ENCODE data around the gene ISX. TPM values are rescaled to one million over a fixed set of nuclear protein-coding genes. Genes with fewer than 3 reads are reported as not detected.

Gene ISX
- total RNA-seq (2013; cell fraction: nucleolus; rRNA removed) = 0.15 and 0.23 TPM in 2 replicates
- total RNA-seq (2014; rRNA removed) = 0.23 and 0.33 TPM in 2 replicates
- 0.22 and 0.28 TPM in 2 replicates for total RNA-seq (2014; rRNA removed; fragmentation: Illumina TruSeq; extraction: Trizol)
- 0.21 and 0.45 TPM in 2 replicates for total RNA-seq (2021)
- not detected for polyA plus RNA-seq (2011; ENCODE audit: low read depth)
- polyA plus RNA-seq (2011; rRNA removed) = 0.05 and 0.07 TPM in 2 replicates
- 0.08 and 0.12 TPM in 2 replicates for polyA plus RNA-seq (2011; cell fraction: cytosol; rRNA removed)
- 0.04 and 0.07 TPM in 2 replicates for polyA plus RNA-seq (2011; cell fraction: nucleus; rRNA removed)
- 0.04 and 0.12 TPM in 2 replicates for polyA plus RNA-seq (2012)
- 0.08 and 0.32 TPM in 2 replicates for polyA plus RNA-seq (2014; fragmentation: Illumina TruSeq; extraction: Trizol)
- polyA plus RNA-seq (2014; fragmentation: Nextera tagmentation; extraction: Ambion mirVana) = under 1 TPM; 0.11 to 0.27 TPM
- polyA plus RNA-seq (2014; rRNA removed) = 0.19 and 0.29 TPM in 2 replicates
- under 1 TPM; 0.28 to 0.66 TPM for polyA plus RNA-seq (2016; fragmentation: Nextera tagmentation; extraction: Ambion mirVana)
- polyA minus RNA-seq (2011; rRNA and poly(A)+ RNA removed) = 0.05 and 0.15 TPM in 2 replicates
- not detected in 2 replicates for polyA minus RNA-seq (2011; cell fraction: cytosol; rRNA and poly(A)+ RNA removed)
- not detected in 2 replicates for polyA minus RNA-seq (2011; cell fraction: nucleus; rRNA and poly(A)+ RNA removed)
- percentile 13 among the genes with signal in this experiment for Bru-seq, nascent RNA
- not detected for BruChase-seq, experiment 1, labeled RNA remaining after a 6-hour chase
- BruChase-seq, experiment 2, labeled RNA remaining after a 2-hour chase = percentile 7 among the genes with signal in this experiment
- long read RNA-seq, experiment 1 = 0 reads
- long read RNA-seq, experiment 2 = 0 reads

DNA sequence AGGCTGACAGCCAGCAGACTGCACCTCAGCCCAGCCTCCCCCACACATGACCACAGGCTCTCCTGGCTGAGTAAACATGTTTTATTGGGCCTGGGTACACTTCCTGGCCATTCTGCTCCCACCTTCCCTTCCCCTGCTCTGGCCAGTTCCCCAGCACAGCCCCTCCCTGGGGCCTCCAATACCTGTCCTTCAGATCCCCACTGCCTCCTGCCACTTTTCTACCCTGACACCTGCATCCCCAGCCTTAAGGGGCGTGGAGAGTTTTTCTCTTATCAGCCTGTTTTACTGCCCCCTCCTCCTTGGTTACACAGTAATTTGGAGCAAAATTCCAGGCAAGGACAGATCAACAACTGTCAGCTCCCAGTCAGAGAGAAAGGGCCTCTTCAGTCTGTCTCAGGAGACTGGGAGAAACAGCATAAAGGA, at the start of gene ISX:
Gene ISX (plus strand): TSS at position 363 of the 423 bp plus-strand sequence. CDS start 930 bp downstream, outside the sequence.
- Histone ChIP-seq H3K9ac (ENCODE audit: control insufficient read depth, insufficient read depth, low read length) (no peak within 1 kb of the TSS), H3K4me3 (no peak within 1 kb of the TSS), H3K79me2 (ENCODE audit: control insufficient read depth, insufficient read depth, low read length) (no peaks in the 10 kb centered on the region), H3K4me1 (ENCODE audit: control insufficient read depth, insufficient read depth, low read length) (peaks cover 24% of the 10 kb centered on the region), H3K27ac (ENCODE audit: control insufficient read depth, insufficient read depth) (no peak within 1 kb of the TSS), H3K27me3 (replicated peaks in 1 of 2; ENCODE audit: control insufficient read depth in 2 of 2, insufficient read depth in 2 of 2, low read length in 1 of 2) (no peaks in the 10 kb centered on the region), H3K4me2 (ENCODE audit: control insufficient read depth, insufficient read depth) (no peak within 1 kb of the TSS), H4K20me1 (ENCODE audit: control insufficient read depth, insufficient read depth) (no peaks in the 10 kb centered on the region), H3K9me3 (replicated peaks; ENCODE audit: control insufficient read depth, insufficient read depth, low read length) (peaks cover 2% of the 10 kb centered on the region; the same call in 2 of the 3 replicates), H3K36me3 (ENCODE audit: control insufficient read depth in 2 of 2, insufficient read depth in 2 of 2, low read length in 1 of 2) (no peaks in the 10 kb centered on the region), H2AFZ (ENCODE audit: control insufficient read depth, low read depth, low read length) (no peak within 1 kb of the TSS)
- in situ Hi-C loops (cut with MboI) = no loop called here
- 50% methylated on average over 1 of the region's 1 CpG for WGBS (ENCODE audit: insufficient coverage, insufficient replicate concordance, low lambda C conversion rate, missing lambda C conversion rate)
- intact Hi-C loops (cut with micrococcal nuclease; ENCODE audit: unreplicated experiment) = no loop called here
- CTCF ChIA-PET = no interaction called here
- BruUV-seq (replicated peaks) = no TSS peak
- SMC1A ChIA-PET (ENCODE audit: uncharacterized antibody, unreplicated experiment) = interaction anchor here (0.9 kb wide), 1 partner anchor 61 kb away, joined by 3 read pairs; no protein-coding TSS in a partner anchor
- POLR2A ChIA-PET = interaction anchor here (1.0 kb wide), 1 partner anchor 24 kb away, joined by 3 read pairs; no protein-coding TSS in a partner anchor
- no peak for ATAC-seq
- no peak for FAIRE-seq
- no peak for DNase-seq (ENCODE audit: low read depth, low spot score)
- RAD21 ChIA-PET (ENCODE audit: unreplicated experiment) = no interaction called here
- TF ChIP-seq CHD4 (IDR thresholded peaks at IDR 0.05) (no peak), BCL3 (IDR thresholded peaks at IDR 0.05; ENCODE audit: borderline replicate concordance, insufficient read depth, low read depth, low read length, poor library complexity, severe bottlenecking) (no peak), RUNX3 (IDR thresholded peaks at IDR 0.05; ENCODE audit: low read length) (peak; percentile 51)

Measured in GM12878 (cell line).